Liver (tissue), 9 donors: ENCODE data around the gene CAPN15. TPM values are rescaled to one million over a fixed set of nuclear protein-coding genes. Genes with fewer than 3 reads are reported as not detected.

Source experiments
- DNase-seq: peaks from one replicate; pipeline ENCODE4 v3.0.0-alpha.2; 2017; ENCODE audit warnings: low spot score
- H3K27ac ChIP-seq, 2 donors: one replicate each; pipeline ENCODE4 v1.7.0; 2013; ENCODE audit warnings: inconsistent platforms in 2 of 2, low read length in 2 of 2, control low read depth in 1 of 2, low read depth in 1 of 2, mild to moderate bottlenecking in 1 of 2
- H3K27me3 ChIP-seq, 4 donors: one replicate each; pipeline versions ENCODE4 v1.6.1 to v1.7.0; 2013; ENCODE audit warnings: low read length in 3 of 4, inconsistent platforms in 1 of 4, mild to moderate bottlenecking in 1 of 4, moderate library complexity in 1 of 4; ENCODE audit not compliant: control insufficient read depth in 4 of 4, insufficient read depth in 4 of 4
- H3K36me3 ChIP-seq, 4 donors: one replicate each; pipeline versions ENCODE4 v1.6.1 to v1.7.0; 2013; ENCODE audit warnings: low read length in 3 of 4, mild to moderate bottlenecking in 3 of 4, low read depth in 1 of 4, moderate library complexity in 1 of 4; ENCODE audit not compliant: control insufficient read depth in 4 of 4, insufficient read depth in 3 of 4
- H3K4me1 ChIP-seq, 4 donors: one replicate each; pipeline versions ENCODE4 v1.6.1 to v1.7.0; 2013; ENCODE audit warnings: low read length in 3 of 4, mild to moderate bottlenecking in 3 of 4, moderate library complexity in 1 of 4; ENCODE audit not compliant: control insufficient read depth in 4 of 4, insufficient read depth in 4 of 4
- H3K4me3 ChIP-seq, 3 donors: one replicate each; pipeline versions ENCODE4 v1.6.1 to v1.7.0; 2013; ENCODE audit warnings: low read length in 3 of 3, control low read depth in 1 of 3, low read depth in 1 of 3, mild to moderate bottlenecking in 1 of 3
- H3K9ac ChIP-seq, 2 donors: one replicate each; pipeline ENCODE4 v1.7.0; 2013; ENCODE audit warnings: low read length in 2 of 2, mild to moderate bottlenecking in 2 of 2, moderate library complexity in 2 of 2, control low read depth in 1 of 2, low read depth in 1 of 2
- H3K9me3 ChIP-seq, 4 donors: one replicate each; pipeline versions ENCODE4 v1.6.1 to v1.7.0; 2013; ENCODE audit warnings: low read length in 3 of 4; ENCODE audit not compliant: control insufficient read depth in 4 of 4
- CTCF ChIP-seq: fragments of 150-350 bp; IDR thresholded peaks from 2 replicates; pipeline ENCODE4 v1.5.1; 2017; ENCODE audit warnings: improper control_type of control experiment, low read depth, low read length; ENCODE audit not compliant: missing input control
- EGR1 ChIP-seq, 2 donors: IDR thresholded peaks; 2 replicates each; pipeline ENCODE4 v1.6.1; 2016 to 2018; ENCODE audit warnings: antibody characterized with exemption in 2 of 2, low read depth in 2 of 2
- FOXA1 ChIP-seq: IDR thresholded peaks from 2 replicates; pipeline ENCODE4 v1.6.1; 2016; ENCODE audit warnings: antibody characterized with exemption
- FOXA2 ChIP-seq: IDR thresholded peaks from 2 replicates; pipeline ENCODE4 v1.6.1; 2016; ENCODE audit warnings: antibody characterized with exemption
- GABPA ChIP-seq, 2 donors: IDR thresholded peaks in 1 of 2; conservative IDR thresholded peaks in 1 of 2; 2 replicates each; pipeline ENCODE4 v1.6.1; 2016; ENCODE audit warnings: antibody characterized with exemption in 2 of 2, mild to moderate bottlenecking in 1 of 2, moderate library complexity in 1 of 2
- HNF4G ChIP-seq: IDR thresholded peaks from 2 replicates; pipeline ENCODE4 v1.6.1; 2016; ENCODE audit warnings: antibody characterized with exemption
- JUND ChIP-seq, 2 donors: IDR thresholded peaks; 2 replicates each; pipeline ENCODE4 v1.6.1; 2016; ENCODE audit warnings: antibody characterized with exemption in 2 of 2
- NR2F2 ChIP-seq: IDR thresholded peaks from 2 replicates; pipeline ENCODE4 v1.6.1; 2016; ENCODE audit warnings: antibody characterized with exemption
- RAD21 ChIP-seq, 2 donors: IDR thresholded peaks; 2 replicates each; pipeline ENCODE4 v1.6.1; 2016; ENCODE audit warnings: antibody characterized with exemption in 2 of 2, mild to moderate bottlenecking in 2 of 2
- RXRA ChIP-seq, 2 donors: IDR thresholded peaks; 2 replicates each; pipeline ENCODE4 v1.6.1; 2017 to 2018; ENCODE audit warnings: antibody characterized with exemption in 2 of 2, mild to moderate bottlenecking in 1 of 2
- SP1 ChIP-seq: IDR thresholded peaks from 2 replicates; pipeline ENCODE4 v1.6.1; 2018; ENCODE audit warnings: antibody characterized with exemption, mild to moderate bottlenecking
- TAF1 ChIP-seq: conservative IDR thresholded peaks from 2 replicates; pipeline ENCODE4 v1.6.1; 2016; ENCODE audit warnings: antibody characterized with exemption, mild to moderate bottlenecking
- YY1 ChIP-seq: IDR thresholded peaks from 2 replicates; pipeline ENCODE4 v1.6.1; 2016; ENCODE audit warnings: antibody characterized with exemption, mild to moderate bottlenecking
- WGBS: extraction: QIAGEN DNeasy Blood & Tissue Kit; methylation state at CpG from one replicate; pipeline ENCODE4 v1.1.7; 2013; 5-methylcytosine and 5-hydroxymethylcytosine counted together
- polyA plus RNA-seq, 2 donors: library from polyadenylated mRNA; stranded (reverse) in 1 of 2; unstranded in 1 of 2; fragments of 200-250 nt in 1 of 2; fragments of >200 nt in 1 of 2; fragmentation: Nextera tagmentation in 1 of 2; extraction: Ambion mirVana in 1 of 2; gene quantifications; one replicate each; pipeline versions ENCODE4 v1.2.1 to v1.2.3, GENCODE V29; 2013 to 2015
- total RNA-seq, 2 donors: library from RNA; depleted of rRNA; stranded (reverse); fragments of >200 nt; gene quantifications; one replicate each; pipeline ENCODE4 v1.2.3, GENCODE V29; 2014
- TF ChIP-seq, protein P1 (sequence below): IDR thresholded peaks from 2 replicates; pipeline ENCODE4 v1.6.1; 2016; ENCODE audit warnings: antibody characterized with exemption
- TF ChIP-seq, protein P2 (sequence below): IDR thresholded peaks from 2 replicates; pipeline ENCODE4 v1.6.1; 2016; ENCODE audit warnings: antibody characterized with exemption
- TF ChIP-seq, protein P3 (sequence below): IDR thresholded peaks from 2 replicates; pipeline ENCODE4 v1.6.1; 2016; ENCODE audit warnings: antibody characterized with exemption
- TF ChIP-seq, protein P4 (sequence below): IDR thresholded peaks from 2 replicates; pipeline ENCODE4 v1.6.1; 2016; ENCODE audit warnings: antibody characterized with exemption, mild to moderate bottlenecking
- donor health status: healthy.
- donor health status: healthy.
- donor health status: healthy.
- donor health status: healthy.
- donor health status: healthy.

CAPN15 gene
- total and polyA plus RNA-seq, 4 donors, result 5.9 to 37.2 (median 21.6) TPM

DNA sequence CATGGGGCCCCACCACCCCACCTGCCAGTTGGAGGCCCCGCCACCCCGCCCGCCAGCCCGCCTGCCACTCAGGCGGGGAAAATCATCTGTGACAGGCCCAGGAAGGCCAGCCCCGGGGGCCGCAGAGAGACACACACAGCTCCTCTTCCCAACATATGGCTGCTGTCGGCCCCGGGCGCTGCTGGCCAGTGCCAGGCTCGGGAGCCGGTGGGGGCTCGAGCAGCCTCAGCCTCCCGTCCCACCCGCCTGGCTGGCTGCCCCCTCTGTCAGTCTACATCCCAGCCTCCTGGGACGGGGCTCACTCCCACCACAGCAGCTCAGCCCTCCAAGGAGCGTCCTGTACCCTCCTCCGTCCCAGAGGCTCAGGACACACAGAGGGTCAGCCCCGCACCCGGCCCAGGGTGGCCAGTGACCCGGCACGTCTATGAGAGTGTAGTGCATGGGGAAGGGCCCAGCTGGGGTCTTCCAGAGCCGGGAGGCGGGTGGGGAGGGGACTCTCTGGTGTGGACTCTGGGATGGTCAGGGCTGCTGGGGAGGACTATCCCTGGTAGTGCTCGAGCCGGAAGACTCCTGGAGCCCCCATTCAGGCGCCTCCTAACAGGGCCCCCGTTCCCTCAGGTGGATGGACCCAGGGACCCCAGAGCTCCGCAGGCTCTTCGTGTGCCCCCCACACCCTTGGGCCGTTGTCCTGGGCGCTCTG, 29.1 kb downstream of the CAPN15 start:
- TF ChIP-seq HNF4G (no peak), GABPA (IDR thresholded peaks at IDR 0.05 in 1 of 2, conservative IDR thresholded peaks at IDR 0.05 in 1 of 2) (no peak), EGR1 (IDR thresholded peaks at IDR 0.05; ENCODE audit: low read depth in 2 of 2) (no peak), FOXA2 (no peak), YY1 (no peak)
- TF ChIP-seq, protein P1, sequence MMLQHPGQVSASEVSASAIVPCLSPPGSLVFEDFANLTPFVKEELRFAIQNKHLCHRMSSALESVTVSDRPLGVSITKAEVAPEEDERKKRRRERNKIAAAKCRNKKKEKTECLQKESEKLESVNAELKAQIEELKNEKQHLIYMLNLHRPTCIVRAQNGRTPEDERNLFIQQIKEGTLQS, result no peak
- Histone ChIP-seq H3K27me3 (peaks cover 0 to 5% (median under 1%) of the 10 kb centered on the region in 4 donors), H3K4me1 (peaks cover 3 to 17% (median 8%) of the 10 kb centered on the region in 4 donors), H3K9ac (no peak overlapping the region), H3K4me3 (no peak overlapping the region), H3K27ac (no peak overlapping the region), H3K9me3 (no peaks in the 10 kb centered on the region), H3K36me3 (peaks cover 0 to 11% (median 5%) of the 10 kb centered on the region in 4 donors)
- 92% methylated on average over 32 of the region's 32 CpGs for WGBS
- no peak for DNase-seq

DNA sequence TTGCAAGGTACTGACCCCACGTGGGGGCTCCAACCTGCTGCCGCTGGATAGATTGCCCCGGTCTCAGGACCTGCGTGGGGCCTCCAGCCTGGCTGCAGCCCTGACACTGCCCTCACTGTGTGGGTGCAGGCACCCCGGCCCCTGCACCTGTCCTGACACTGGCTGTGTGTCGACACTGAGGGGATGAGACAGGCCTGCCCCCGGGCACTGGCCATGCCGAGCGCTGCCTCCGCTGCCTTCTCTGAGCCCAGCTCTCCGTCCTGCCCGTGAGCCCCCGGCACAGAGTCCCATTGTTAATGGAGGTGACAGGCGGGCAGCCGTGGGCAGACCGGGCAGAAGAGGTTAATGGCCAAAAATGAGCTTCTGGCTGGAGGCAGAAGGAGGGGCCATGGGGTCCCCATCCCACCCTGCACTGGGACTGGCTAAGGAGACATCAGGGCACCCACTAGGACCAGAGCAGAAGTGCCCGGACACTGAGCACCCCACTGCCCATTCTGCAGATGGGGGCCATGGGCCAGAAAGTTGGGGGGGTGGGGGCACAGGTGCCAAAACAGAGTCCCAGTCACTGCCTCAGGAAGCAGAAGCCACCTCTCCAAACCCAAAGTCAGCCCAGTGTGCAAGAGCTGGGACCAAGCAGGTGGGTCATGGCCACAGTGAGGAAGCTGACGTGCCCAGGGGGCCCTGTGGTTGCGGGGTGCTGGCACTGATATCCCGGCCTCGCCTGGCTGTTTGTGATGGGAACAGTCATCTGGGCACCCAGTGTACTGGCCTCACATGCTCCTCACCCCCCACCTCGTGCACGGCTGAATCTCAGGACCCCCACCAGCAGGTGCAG, 30.2 kb downstream of the CAPN15 start:
- H3K4me1 ChIP-seq, result peaks cover 3 to 17% (median 8%) of the 10 kb centered on the region in 4 donors
- H3K27me3 ChIP-seq, result peaks cover 0 to 5% (median under 1%) of the 10 kb centered on the region in 4 donors
- TF ChIP-seq FOXA2, result no peak
- TF ChIP-seq NR2F2, result no peak
- TF ChIP-seq YY1, result no peak
- TF ChIP-seq, protein P1, result no peak
- TF ChIP-seq, protein P2, sequence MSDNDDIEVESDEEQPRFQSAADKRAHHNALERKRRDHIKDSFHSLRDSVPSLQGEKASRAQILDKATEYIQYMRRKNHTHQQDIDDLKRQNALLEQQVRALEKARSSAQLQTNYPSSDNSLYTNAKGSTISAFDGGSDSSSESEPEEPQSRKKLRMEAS, result no peak
- no peak for TF ChIP-seq FOXA1
- no peak for TF ChIP-seq TAF1
- TF ChIP-seq, protein P3, sequence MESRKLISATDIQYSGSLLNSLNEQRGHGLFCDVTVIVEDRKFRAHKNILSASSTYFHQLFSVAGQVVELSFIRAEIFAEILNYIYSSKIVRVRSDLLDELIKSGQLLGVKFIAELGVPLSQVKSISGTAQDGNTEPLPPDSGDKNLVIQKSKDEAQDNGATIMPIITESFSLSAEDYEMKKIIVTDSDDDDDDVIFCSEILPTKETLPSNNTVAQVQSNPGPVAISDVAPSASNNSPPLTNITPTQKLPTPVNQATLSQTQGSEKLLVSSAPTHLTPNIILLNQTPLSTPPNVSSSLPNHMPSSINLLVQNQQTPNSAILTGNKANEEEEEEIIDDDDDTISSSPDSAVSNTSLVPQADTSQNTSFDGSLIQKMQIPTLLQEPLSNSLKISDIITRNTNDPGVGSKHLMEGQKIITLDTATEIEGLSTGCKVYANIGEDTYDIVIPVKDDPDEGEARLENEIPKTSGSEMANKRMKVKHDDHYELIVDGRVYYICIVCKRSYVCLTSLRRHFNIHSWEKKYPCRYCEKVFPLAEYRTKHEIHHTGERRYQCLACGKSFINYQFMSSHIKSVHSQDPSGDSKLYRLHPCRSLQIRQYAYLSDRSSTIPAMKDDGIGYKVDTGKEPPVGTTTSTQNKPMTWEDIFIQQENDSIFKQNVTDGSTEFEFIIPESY, result no peak
- TF ChIP-seq, protein P4, sequence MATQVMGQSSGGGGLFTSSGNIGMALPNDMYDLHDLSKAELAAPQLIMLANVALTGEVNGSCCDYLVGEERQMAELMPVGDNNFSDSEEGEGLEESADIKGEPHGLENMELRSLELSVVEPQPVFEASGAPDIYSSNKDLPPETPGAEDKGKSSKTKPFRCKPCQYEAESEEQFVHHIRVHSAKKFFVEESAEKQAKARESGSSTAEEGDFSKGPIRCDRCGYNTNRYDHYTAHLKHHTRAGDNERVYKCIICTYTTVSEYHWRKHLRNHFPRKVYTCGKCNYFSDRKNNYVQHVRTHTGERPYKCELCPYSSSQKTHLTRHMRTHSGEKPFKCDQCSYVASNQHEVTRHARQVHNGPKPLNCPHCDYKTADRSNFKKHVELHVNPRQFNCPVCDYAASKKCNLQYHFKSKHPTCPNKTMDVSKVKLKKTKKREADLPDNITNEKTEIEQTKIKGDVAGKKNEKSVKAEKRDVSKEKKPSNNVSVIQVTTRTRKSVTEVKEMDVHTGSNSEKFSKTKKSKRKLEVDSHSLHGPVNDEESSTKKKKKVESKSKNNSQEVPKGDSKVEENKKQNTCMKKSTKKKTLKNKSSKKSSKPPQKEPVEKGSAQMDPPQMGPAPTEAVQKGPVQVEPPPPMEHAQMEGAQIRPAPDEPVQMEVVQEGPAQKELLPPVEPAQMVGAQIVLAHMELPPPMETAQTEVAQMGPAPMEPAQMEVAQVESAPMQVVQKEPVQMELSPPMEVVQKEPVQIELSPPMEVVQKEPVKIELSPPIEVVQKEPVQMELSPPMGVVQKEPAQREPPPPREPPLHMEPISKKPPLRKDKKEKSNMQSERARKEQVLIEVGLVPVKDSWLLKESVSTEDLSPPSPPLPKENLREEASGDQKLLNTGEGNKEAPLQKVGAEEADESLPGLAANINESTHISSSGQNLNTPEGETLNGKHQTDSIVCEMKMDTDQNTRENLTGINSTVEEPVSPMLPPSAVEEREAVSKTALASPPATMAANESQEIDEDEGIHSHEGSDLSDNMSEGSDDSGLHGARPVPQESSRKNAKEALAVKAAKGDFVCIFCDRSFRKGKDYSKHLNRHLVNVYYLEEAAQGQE, result no peak
- no peak for TF ChIP-seq GABPA (IDR thresholded peaks at IDR 0.05 in 1 of 2, conservative IDR thresholded peaks at IDR 0.05 in 1 of 2)
- TF ChIP-seq RXRA (IDR thresholded peaks at IDR 0.05), result no peak
- TF ChIP-seq EGR1 (IDR thresholded peaks at IDR 0.05; ENCODE audit: low read depth in 2 of 2), result no peak
- TF ChIP-seq RAD21 (IDR thresholded peaks at IDR 0.05), result no peak
- TF ChIP-seq CTCF, result no peak
- no peak for TF ChIP-seq HNF4G
- TF ChIP-seq JUND (IDR thresholded peaks at IDR 0.05), result no peak
- no peak for TF ChIP-seq SP1
- H3K4me3 ChIP-seq, result no peak overlapping the region
- no peak overlapping the region for H3K27ac ChIP-seq
- peaks cover 0 to 6% (median 2%) of the 10 kb centered on the region in 4 donors for H3K36me3 ChIP-seq
- 89% methylated on average over 23 of the region's 23 CpGs for WGBS
- H3K9ac ChIP-seq, result no peak overlapping the region
- no peak for DNase-seq
- no peaks in the 10 kb centered on the region for H3K9me3 ChIP-seq
